Measurements from ENCODE around the gene SRPX2.

DNA sequence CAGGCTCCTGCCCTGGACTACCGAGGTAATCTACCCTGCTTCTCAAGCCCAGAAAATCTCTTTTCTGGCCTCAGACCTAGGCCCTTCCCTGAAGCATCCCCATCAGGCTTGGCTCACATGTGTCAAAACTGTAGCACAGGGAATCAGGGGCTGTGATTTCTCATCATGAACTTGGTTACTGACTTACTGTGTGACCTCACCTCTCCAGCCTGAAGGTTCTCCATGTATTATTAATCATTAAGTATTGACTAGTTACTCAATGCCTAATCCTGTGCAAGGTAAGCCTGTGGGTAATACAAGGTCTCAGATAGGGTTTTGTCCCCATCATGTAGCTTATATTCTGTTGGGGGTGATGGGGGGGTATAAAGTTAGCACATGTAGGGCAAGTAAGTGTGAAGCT is 6.8 kb downstream of the SRPX2 start:
- TF ChIP-seq EZH2 (IDR thresholded peaks at IDR 0.05) (no peak), CEBPB (IDR thresholded peaks at IDR 0.05; ENCODE audit: low read depth) (no peak), SP1 (IDR thresholded peaks at IDR 0.05; ENCODE audit: low read depth) (no peak), RAD21 (IDR thresholded peaks at IDR 0.05; ENCODE audit: low read depth) (no peak), FOSL1 (IDR thresholded peaks at IDR 0.05; ENCODE audit: low read depth) (no peak)
- TF ChIP-seq, protein P1, sequence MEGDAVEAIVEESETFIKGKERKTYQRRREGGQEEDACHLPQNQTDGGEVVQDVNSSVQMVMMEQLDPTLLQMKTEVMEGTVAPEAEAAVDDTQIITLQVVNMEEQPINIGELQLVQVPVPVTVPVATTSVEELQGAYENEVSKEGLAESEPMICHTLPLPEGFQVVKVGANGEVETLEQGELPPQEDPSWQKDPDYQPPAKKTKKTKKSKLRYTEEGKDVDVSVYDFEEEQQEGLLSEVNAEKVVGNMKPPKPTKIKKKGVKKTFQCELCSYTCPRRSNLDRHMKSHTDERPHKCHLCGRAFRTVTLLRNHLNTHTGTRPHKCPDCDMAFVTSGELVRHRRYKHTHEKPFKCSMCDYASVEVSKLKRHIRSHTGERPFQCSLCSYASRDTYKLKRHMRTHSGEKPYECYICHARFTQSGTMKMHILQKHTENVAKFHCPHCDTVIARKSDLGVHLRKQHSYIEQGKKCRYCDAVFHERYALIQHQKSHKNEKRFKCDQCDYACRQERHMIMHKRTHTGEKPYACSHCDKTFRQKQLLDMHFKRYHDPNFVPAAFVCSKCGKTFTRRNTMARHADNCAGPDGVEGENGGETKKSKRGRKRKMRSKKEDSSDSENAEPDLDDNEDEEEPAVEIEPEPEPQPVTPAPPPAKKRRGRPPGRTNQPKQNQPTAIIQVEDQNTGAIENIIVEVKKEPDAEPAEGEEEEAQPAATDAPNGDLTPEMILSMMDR (IDR thresholded peaks at IDR 0.05 in 2 of 3, conservative IDR thresholded peaks at IDR 0.05 in 1 of 3; ENCODE audit: borderline replicate concordance in 1 of 3, insufficient read depth in 1 of 3, low read depth in 2 of 3, low read length in 2 of 3) = no peak

Measured in HCT116 (cell line).